ENCODE results near the gene KCNMA1. TPM values are rescaled to one million over a fixed set of nuclear protein-coding genes. Genes with fewer than 3 reads are reported as not detected.

KCNMA1 gene
- total RNA-seq, 1 donor from 2014 or later: 30.1 TPM

GRCh38 chr10:77103213-77103612 is 534.4 kb downstream of the KCNMA1 start:
- DNase-seq (ENCODE audit: extremely low spot score, unreplicated experiment): no peak
- Mint-ChIP-seq H3K27ac (no peak overlapping the region), H3K27me3 (peaks cover 13% of the 10 kb centered on the region), H3K36me3 (peaks cover 4% of the 10 kb centered on the region), H3K4me3 (no peak overlapping the region), H3K9me3 (no peaks in the 10 kb centered on the region), H3K4me1 (ENCODE audit: unreplicated experiment) (peaks cover 19% of the 10 kb centered on the region)
- TF ChIP-seq, protein P1, sequence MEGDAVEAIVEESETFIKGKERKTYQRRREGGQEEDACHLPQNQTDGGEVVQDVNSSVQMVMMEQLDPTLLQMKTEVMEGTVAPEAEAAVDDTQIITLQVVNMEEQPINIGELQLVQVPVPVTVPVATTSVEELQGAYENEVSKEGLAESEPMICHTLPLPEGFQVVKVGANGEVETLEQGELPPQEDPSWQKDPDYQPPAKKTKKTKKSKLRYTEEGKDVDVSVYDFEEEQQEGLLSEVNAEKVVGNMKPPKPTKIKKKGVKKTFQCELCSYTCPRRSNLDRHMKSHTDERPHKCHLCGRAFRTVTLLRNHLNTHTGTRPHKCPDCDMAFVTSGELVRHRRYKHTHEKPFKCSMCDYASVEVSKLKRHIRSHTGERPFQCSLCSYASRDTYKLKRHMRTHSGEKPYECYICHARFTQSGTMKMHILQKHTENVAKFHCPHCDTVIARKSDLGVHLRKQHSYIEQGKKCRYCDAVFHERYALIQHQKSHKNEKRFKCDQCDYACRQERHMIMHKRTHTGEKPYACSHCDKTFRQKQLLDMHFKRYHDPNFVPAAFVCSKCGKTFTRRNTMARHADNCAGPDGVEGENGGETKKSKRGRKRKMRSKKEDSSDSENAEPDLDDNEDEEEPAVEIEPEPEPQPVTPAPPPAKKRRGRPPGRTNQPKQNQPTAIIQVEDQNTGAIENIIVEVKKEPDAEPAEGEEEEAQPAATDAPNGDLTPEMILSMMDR (conservative IDR thresholded peaks at IDR 0.05): no peak

GRCh38 chr10:77101341-77101740 is 536.3 kb downstream of the KCNMA1 start:
- H3K9me3 Mint-ChIP-seq: no peaks in the 10 kb centered on the region
- H3K4me1 Mint-ChIP-seq (ENCODE audit: unreplicated experiment): peaks cover 19% of the 10 kb centered on the region
- no peaks in the 10 kb centered on the region for H3K36me3 Mint-ChIP-seq

DNA sequence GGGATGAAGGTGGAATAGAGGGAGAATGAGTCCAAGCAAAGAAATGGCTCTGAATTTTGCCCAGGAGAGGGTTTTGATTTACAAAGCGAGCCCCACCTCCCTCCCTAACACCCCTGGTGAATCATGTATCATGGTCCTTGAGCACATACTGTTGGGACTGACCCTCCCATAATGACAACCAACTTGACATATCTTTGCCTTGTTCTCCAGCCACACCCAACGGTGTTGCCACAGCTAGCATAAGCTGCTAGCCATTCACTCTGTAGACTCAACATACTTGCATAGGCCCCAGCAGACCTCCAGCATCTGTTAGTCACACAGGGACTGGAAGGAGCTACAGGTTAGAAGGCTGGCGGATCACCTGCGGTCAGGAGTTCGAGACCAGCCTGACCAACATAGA is 538.5 kb downstream of the KCNMA1 start:
- Mint-ChIP-seq H3K9me3 (no peaks in the 10 kb centered on the region), H3K27me3 (peaks cover 19% of the 10 kb centered on the region), H3K27ac (no peak overlapping the region), H3K36me3 (no peaks in the 10 kb centered on the region), H3K4me3 (no peak overlapping the region), H3K4me1 (ENCODE audit: unreplicated experiment) (peaks cover 8% of the 10 kb centered on the region)
- DNase-seq (ENCODE audit: extremely low spot score, unreplicated experiment): no peak
- TF ChIP-seq, protein P1 (conservative IDR thresholded peaks at IDR 0.05): no peak

More at GRCh38 chr10:77101341-77101740, 536.3 kb downstream of the KCNMA1 start:
- TF ChIP-seq, protein P1 (conservative IDR thresholded peaks at IDR 0.05): no peak
- no peak for DNase-seq (ENCODE audit: extremely low spot score, unreplicated experiment)
- Mint-ChIP-seq H3K4me3 (no peak overlapping the region), H3K27me3 (peaks cover 20% of the 10 kb centered on the region), H3K27ac (no peak overlapping the region)

DNA sequence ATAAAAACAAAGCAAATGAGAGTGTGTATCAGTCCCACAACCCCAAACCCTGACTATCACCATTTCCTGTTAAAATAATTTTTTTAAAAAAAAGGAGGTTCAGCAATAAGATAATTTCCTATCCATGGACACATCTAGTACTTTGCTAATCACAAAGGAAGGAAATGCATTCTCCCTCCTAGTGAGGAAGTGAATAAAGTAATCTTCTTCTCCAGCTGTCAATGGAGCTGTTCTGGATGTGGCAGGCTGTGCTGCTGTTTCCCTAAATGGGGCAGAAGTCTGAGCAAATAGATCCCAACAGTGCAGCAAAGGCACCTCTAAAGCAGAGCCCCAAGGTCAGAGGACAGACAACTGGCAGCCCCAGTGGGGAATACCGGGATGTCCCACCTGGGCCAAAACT is 540.0 kb downstream of the KCNMA1 start:
- Mint-ChIP-seq H3K27ac (no peak overlapping the region), H3K9me3 (no peaks in the 10 kb centered on the region), H3K4me3 (no peak overlapping the region), H3K4me1 (ENCODE audit: unreplicated experiment) (peaks cover 8% of the 10 kb centered on the region), H3K36me3 (no peaks in the 10 kb centered on the region), H3K27me3 (peaks cover 22% of the 10 kb centered on the region)
- DNase-seq (ENCODE audit: extremely low spot score, unreplicated experiment): no peak
- TF ChIP-seq, protein P1 (conservative IDR thresholded peaks at IDR 0.05): no peak

DNA sequence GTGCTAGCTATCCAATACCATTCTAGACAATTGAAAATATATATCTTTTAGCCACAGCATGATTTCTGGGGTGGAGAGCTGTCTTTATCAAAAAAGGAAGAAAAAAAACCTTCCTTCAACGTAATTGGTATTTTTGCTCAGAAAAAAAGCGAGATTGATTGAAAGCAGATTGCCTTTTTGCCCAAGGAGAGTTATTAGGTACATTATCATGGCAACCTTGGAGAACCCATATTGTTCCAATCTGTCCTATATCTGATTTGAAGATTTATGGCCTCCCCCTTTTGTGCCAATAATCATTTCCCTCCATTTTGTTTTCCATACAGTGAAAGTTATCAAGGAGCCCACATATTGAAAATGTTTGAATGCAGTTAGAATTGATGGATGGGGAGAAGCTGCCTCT is 544.5 kb downstream of the KCNMA1 start:
- Mint-ChIP-seq H3K27me3 (peaks cover 21% of the 10 kb centered on the region), H3K36me3 (peaks cover 4% of the 10 kb centered on the region), H3K27ac (no peak overlapping the region), H3K4me3 (no peak overlapping the region), H3K9me3 (no peaks in the 10 kb centered on the region), H3K4me1 (ENCODE audit: unreplicated experiment) (no peaks in the 10 kb centered on the region)
- DNase-seq (ENCODE audit: extremely low spot score, unreplicated experiment): no peak
- TF ChIP-seq, protein P1 (conservative IDR thresholded peaks at IDR 0.05): no peak
